Activated T-helper 1 cell treated with anti-CD3 and anti-CD28 coated beads, Interleukin-2, amount 50 U/mL, for 16 hours (primary cell): ENCODE results near the gene DPT.
"Not testable (repeated sequence)": the region's sequence is repeated elsewhere in the genome, so short reads cannot be mapped to it uniquely, and the experiment has no call there.

Source experiments
- DNase-seq, 2 donors: peaks; one replicate each; pipeline ENCODE4 v3.0.0-alpha.2; 2020; ENCODE audit warnings: low read depth in 1 of 2, low spot score in 1 of 2

DPT gene

DNA sequence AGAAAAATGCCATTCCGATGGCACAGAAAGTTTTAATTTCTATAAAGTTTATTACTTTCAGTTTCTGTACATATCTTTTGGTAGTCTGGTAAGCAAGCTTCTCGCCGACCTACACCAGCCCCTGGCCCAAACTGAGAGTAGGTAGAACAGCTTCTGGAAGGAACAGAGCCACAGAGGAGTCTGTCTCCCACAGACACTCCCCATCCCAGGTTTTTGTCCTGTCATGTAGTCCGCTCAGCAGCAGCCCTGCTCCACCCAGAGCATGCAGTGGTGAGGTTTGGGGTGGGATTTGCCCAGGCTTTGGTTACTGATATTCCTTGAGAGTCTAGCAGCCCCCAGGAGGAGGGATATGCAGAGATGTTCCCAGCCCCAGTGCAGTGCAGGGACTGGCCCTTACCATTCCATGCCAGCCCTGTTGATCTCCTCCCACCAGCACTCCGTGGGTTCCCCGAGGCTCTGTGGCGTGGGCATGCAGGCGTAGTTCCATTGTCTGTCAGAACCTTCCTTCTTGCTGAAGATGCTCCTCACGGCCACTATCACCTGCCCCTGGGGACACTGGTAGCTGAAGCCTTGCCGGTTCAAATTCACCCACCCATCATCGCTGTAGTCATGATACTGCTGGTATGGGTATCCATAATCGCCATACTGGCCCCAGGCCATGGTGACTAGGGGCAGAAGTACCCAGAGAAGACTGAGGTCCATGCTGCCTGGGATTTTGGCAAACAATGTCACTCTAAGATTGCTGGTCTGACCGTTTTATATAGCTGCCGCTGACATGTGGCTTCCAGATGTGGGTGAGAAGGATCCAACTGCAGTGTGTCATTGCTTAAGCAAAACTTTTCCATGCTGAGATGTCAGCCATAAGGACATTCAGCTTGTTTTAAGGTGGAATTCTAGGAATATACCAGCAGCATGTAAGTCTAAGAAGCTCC, at the start of gene DPT:
Gene DPT (minus strand): TSS at position 734 of the 932 bp plus-strand sequence. CDS start 32 bp downstream, at position 702.
- DNase-seq = no peak

DNA sequence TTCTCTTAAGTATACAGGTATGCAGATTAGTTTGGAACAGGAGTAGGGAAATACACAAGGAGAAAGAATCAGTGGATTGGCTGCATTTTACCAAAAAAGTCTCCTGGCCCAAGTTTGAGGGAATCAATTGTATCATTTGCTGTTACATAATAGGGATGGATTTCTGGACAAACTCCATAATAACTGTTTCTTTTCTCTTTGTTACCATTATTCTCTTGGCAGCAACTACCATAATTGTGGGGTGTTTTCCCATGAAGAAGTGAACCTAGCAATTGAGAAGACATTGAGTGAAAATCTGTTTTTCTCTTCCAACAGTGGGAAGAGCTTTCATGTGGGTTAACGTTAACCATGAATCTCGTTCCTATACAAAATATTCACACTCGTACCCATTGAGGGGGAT, 46.4 kb upstream of the DPT start:
- no peak for DNase-seq

DNA sequence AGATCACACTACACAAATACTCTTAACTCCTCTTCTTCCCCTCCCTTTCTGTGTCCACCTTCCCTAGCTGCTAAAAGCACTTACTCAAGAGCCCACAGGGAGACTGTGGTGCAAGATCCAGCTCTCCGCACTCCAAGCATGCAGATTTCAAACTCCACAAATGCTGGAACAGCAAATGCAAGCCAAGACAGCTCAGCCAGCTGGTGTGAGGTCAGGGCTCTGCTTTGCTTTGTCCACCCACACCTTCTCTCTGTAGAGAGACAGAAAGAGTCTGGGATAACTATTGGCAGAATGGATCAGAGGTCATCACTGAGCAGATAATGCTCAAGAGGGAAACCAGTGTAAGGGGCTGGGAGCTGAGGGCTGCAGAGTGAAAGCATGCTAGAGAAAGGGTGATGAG, 45.2 kb upstream of the DPT start:
- DNase-seq = no peak

DNA sequence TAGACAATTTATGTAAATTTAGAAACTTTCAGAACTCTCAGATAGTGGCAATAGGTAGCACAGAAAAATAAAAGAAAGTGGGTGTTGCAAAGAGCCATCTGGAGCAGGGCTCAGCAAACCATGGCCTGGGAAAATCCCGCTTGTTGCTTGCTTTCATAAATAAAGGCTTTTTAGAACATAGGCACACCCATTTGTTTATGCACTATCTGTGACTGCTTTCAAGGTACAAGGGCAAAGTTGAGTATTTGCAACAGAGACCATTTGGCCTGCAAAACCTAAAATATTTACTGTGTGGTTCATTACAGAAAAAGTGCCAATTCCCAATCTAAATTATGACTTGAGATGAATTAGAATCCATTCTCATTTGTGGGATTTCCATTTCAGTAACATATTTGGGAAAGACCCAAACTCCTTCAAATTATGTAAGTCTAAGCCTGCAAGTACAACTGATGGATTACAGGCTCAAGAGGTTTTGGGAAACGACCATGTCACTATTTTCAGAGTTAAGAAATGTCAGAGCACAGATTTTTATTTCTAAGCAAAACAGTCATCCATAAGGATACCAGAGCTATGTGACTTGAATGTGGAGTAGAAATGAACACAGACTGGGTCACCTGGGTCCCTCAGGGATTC, 43.5 kb upstream of the DPT start:
- DNase-seq = no peak

DNA sequence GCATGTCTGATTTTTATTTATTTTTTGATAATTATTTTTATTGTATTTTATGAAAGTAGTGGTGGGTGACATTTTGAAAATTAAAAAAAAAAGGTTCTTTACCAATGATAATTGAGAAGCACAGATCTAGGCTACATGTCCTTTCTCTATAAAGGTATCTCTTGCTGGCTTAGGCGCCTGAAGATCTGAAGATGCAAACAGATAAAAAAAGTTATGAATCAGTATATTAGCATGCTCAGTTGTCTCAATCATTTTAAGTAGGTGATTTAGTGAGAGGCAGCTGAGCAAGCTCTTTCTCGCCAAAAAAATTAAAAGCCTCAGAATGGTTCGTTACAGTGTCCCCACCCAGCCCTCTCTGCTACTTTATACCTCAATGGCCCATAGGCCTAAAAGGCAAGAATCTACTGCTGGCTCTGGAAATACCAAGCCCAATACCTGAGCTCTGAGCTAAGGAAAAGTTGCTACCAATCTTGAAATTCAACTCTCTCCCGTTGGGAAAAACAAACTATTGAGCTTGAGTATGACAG, 42.2 kb upstream of the DPT start:
- no peak for DNase-seq

DNA sequence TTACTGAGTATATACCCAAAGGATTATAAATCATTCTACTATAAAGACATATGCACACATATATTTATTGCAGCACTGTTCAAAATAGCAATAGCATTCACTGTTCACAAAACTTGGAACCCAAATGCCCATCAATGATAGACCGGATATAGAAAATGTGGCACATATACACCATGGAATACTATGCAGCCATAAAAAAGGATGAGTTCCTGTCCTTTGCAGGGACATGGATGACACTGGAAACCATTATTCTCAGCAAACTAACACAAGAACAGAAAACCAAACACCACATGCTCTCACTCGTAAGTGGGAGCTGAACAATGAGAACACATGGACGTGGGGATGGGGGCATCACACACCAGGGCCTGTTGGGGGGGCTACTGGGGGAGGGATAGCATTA, 40.9 kb upstream of the DPT start:
- not testable (repeated sequence) for DNase-seq

DNA sequence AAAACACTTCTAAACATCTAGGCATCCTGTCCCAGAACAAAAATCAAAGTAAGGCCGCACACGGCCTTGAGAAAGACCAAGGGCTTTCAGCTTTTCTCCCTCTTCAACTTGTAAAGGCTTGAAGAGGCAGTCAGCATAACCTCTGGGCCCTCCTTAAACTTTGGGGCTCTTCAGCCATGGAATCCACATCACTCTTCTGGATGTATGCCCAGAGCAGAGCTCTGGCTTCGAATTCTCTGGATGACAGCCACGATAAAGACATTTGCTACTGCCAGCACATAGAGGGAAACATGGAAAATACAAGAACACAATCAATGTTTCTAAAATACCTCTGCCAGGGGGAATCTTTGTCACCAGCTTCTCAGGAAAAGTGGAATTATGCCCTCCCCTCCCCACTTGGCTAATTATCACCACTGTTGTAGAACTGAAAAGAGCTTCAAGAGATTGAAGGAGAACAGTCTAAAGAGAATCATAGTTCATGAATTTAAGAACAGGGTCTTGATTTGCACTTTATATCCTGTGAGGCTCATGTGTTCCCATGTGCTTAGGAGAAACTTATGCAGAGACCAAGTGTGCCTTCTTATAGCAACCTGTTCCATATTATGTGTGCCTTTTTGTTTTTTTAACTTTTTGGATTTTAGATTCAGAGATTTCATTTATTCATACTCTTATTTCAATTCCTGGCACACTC, 39.0 kb upstream of the DPT start:
- no peak for DNase-seq

DNA sequence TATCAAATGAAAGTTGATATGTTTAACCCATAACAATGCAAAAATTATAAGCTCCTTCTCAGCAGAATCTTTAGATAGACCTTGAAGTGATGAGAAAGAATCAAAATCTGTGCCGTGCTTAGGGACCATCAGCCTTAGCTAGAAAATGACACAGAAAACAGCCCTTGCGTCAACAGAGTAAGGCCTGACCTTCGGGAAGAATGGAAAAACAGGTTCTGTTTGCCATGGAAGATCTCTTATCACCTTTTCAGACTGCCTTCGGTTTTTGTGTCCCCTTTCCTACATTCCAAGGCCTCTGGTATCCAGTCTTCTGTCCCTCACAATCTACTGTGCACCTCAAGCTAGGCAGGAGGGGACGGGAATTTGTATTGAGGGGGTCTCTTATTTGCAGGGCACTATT, 37.6 kb upstream of the DPT start:
- no peak for DNase-seq

DNA sequence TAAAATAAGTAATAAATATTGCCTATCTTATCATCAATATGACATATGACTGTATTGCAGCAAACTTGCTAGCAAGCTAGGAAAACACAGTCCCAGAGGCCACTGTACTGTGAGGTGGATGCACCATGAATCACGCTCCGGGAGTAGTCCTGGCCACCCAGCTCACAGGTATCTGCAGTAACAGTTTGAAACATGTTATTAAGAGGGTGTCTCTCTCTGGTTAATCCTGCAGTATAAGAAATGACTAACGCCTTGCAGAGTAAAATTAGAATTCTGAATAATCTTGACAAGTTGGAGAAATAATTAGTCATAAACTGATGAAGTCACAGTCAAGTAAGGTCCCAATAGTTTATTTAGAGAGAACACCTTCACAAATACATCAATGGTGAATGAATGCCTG, 34.0 kb upstream of the DPT start:
- no peak for DNase-seq

DNA sequence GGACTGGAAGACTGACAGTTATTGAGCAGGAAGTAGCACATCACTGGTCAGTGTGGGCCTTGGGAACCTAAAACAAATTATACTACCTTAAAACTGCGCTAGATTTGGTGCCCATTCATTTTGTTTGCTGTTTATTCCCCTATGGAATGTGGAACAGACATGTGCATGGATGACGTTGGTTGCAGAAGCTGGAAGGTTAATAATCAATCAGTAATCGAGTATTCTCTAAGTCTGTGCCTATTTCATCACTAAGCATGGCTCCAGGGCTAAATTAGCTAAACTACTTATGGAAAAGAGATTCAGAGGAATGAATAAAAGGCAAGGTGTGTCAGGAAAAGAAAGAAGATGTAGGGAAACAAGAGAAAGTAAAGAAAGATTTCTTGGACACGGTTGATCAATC, 33.5 kb upstream of the DPT start:
- no peak for DNase-seq

DNA sequence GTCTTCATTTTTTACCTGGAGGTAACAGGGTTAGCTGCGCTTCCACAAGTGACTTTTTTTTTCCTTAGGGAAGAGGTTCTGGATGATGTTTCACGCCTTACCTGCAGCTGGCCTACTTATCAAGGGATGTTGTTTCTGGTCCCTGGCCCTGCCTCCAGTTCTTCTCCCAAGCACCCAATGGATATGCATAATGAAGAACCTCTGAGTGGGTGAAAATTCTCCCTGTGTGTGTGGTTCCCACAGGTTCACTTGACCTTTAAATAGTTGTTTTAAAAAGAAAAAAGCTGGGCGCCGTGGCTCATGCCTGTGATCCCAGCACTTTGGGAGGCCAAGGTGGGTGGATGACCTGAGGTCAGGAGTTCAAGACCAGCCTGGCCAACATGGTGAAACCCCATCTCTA, 31.8 kb upstream of the DPT start:
- no peak for DNase-seq

DNA sequence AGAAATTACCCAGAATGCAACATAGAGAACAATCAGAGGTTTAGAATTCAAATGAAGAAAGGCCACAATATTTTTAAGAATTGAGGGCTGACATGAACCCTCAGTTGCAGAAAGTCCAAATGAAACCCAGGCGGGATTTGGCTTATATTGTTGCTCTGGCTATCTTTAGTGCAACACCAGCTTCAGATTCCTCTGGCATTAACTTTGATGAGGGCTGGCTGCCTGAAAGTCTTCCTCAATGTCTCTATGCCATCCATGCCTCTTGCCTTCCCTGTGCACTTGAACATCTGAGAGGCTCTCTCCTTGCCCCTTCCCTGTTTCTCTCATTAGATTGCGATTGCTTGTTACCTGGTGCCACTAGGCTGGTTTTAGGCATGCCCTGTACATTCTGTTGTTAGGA, 31.2 kb upstream of the DPT start:
- no peak for DNase-seq

DNA sequence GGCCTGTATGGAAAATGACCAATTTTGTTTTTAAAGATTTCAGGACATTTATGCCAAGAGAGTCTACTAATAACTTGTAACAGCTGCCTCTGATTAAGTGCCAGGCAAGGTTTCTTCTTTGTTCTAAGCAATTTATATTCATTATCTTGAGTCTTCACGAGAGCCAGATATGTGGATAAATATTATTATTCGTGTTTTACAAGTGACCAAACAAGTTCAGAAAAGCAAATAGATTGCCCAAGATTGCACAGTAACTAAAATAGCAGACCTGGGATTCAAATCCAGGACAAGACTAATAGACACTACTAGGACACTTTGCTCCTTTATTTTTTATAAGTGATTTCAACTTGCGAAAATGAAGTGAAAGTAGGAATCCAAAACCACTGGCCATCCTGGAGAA, 30.1 kb upstream of the DPT start:
- no peak for DNase-seq

DNA sequence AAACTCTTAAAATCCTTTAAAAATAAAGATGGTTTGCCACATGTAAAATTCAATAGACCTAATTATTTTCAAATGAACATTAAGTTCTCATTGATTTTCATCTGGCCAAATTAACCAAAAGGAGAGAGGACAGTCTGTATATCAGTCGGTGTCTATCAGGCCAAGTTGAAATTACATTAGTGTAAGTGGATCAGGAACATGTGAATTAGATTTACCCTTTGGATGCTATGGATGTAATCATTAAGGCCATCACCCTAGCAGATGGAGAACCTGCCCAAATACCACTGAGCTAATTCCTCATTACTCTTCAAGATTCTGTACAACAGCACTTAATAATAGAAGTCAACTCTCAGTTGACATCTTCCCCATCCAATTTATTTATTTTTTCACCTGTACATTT, 29.5 kb upstream of the DPT start:
- no peak for DNase-seq

DNA sequence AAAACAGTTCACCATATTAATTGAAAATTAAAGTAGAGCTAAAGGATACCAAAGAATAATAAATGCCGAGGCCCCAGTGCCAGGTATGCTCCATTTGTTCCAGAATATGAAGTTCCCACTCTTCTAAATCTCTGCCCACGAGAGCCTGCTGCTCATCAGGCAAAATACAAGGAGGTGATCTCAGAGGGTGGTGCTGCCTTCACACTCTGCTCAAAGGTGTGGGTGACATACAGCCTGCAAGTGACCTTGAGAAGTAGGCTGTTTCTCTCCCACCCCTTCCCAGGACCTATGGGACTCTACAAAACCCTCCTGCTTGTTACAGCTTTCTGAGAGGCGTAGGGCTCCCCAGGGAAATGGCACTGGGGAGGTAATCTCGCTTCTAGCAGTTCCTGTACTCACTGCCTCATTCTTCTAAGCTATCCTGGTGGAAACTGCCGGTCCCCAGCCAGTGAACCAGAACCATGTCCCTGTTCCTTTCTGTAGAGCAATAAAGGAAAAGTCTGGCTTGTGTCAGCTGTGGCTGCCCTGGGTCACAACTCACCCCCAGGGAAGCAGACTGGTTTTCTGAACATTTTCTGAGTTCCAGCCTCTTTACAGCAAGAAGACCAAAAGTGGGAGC, 26.9 kb upstream of the DPT start:
- DNase-seq = no peak

DNA sequence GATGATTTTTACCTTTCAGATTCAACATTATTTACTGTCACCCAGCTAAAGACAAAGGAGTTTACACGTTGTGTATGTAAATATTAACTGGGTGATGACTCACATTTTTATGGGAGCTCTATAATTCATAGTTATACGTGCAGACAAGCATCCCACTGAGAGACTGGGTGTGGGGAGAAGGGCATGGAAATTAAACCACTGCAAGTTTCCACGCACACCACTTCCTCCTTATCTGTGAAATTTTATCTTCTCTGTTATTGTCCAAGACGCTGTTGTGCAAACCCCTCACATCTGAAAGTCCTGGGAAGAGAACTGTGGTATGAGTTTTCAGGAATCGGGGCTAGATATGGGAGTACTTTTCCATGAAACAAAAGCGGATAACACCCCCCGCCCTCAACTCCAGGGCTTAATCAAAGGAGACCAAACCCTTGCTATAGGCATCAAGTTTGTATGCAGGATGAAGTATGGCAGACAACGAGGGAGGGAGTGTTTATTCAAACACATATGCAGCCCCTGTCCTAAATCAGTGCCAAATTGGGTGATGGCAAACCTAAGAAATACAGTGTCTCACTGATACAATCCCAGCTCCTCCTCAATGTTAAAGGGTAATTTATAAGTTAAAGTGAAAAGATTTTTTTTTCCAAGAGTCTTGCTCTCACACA, 23.3 kb upstream of the DPT start:
- no peak for DNase-seq

DNA sequence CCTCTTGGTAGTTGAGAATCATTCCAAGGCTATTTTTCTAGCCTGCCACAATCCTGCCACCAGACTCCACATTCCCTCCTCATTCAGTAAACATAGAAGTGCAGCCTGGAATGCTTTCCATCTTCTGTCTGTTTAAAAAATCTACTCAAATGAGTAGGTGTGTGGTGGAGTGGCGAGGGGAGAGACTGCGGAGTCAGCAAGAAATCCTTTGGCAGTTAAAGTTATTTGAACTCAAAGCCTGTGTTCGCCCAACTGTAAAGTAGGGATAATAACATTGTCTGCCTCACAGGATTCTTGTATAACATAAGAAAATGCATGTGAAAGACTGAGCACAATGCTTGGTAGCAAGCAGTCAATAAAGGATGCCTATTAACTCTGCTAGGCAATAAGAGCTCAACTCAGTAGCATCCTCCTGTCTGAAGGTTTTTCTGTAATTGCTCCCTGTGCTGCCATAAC, 22.2 kb upstream of the DPT start:
- DNase-seq = no peak

DNA sequence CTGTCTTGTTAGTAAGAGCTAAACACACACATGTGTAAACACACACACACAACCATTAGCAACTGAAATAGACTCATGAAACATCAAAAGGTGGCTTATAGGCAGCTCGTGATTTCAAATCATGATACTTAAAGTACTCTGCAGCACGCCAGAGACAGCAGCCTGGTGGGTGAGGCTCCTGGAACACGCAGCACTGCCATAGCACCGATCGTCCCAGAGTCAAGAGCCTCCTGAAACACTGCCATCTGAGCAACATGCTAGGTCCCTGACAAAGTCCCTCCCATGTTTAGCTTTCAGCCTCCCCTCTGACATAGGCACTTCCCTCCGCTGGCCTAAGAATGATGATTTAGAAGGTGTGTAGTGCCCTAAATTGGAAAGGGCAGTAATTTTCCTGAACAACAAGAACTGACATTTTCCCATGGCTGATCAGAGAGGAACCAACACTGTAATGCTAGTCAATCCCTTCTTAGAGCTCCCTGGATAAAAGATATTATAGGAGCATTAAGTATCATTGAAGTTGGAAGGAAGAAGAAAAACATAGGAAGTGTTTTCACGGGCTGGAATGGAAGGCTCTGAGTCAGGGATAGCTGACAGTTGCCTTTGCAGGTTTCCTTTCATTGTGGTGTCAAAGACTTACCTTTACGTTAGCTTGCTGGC, 14.1 kb upstream of the DPT start:
- DNase-seq = no peak

DNA sequence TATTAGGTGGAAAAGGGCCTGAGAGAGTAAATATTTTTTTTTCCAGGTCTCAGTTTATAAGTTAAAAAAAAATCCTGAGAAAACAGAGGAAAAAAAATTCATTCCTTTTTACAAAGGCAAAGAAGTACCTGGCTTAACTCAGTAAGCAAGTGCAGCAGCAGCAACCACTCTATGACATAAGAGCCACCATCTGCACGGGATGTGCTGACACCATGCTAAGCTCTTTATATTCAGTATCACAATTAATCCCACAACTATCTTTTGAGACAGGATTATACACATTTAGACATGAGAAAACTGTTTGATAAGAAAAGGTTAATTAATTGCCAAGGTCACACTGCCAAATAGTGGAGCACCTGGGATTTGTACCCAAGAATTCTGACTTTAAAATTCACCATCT, 13.4 kb upstream of the DPT start:
- DNase-seq = no peak

DNA sequence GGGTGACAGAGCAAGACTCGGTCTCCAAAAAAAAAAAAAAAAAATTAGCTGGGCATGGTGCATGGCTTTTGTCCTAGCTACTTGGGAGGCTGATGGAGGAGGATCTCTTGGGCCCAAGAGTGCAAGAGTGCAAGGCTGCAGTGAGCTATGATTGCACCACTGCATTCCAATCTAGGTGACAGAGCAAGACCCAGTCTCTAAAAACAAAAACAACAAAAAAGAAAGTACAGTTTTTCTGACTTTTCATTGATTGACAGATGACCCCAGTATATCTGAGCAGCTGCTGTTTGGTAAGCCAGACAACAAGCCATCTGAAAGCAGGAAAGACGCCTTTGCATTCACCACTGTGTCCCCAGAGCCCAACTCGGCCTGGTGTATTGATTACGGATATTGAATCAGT, 10.9 kb upstream of the DPT start:
- no peak for DNase-seq
